HG02571 (cell line): Measurements from ENCODE around the gene ITGAX.

Experiments
- ATAC-seq: cut with Tn5 transposase; IDR thresholded peaks from one replicate; pipeline ENCODE4 v1.9.1; 2021; ENCODE audit warnings: mild to moderate bottlenecking, moderate library complexity; ENCODE audit not compliant: unreplicated experiment

The ITGAX gene

GRCh38 chr16:31430380-31431052 lies 75.5 kb downstream of the ITGAX start:
- no peak for ATAC-seq
